Measurements from ENCODE around the gene SVIL.

DNA sequence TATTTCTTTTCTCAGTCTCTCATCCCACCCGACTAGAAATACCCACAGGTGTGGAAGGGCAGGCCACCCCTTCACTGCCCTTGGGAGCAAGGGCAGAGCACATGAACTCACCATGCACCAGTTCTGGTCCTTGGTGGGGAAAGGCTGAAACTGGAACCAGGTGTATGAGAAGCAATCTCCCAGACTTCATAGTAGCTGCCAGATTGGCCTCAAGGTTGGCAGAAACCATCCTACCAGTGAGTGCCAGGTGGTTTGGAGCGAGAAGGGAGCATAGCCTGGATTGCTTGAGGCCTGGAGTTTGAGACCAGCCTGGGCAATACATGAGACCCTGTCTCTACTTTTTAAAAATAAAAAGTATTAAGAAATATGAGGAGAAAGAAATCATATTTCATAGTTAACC is 207.1 kb downstream of the SVIL start:
- TF ChIP-seq, protein P1, sequence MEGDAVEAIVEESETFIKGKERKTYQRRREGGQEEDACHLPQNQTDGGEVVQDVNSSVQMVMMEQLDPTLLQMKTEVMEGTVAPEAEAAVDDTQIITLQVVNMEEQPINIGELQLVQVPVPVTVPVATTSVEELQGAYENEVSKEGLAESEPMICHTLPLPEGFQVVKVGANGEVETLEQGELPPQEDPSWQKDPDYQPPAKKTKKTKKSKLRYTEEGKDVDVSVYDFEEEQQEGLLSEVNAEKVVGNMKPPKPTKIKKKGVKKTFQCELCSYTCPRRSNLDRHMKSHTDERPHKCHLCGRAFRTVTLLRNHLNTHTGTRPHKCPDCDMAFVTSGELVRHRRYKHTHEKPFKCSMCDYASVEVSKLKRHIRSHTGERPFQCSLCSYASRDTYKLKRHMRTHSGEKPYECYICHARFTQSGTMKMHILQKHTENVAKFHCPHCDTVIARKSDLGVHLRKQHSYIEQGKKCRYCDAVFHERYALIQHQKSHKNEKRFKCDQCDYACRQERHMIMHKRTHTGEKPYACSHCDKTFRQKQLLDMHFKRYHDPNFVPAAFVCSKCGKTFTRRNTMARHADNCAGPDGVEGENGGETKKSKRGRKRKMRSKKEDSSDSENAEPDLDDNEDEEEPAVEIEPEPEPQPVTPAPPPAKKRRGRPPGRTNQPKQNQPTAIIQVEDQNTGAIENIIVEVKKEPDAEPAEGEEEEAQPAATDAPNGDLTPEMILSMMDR (optimal IDR thresholded peaks at IDR 0.05 in 1 of 3, IDR thresholded peaks at IDR 0.05 in 1 of 3, conservative IDR thresholded peaks at IDR 0.05 in 1 of 3; ENCODE audit: extremely low read depth in 1 of 3, insufficient read depth in 2 of 3, low read length in 3 of 3), result no peak
- no peak for TF ChIP-seq EZH2 (IDR thresholded peaks at IDR 0.05; ENCODE audit: low read length)

Data from keratinocyte (primary cell).